ENCODE results near the gene TMEM201. TPM values are rescaled to one million over a fixed set of nuclear protein-coding genes. Genes with fewer than 3 reads are reported as not detected.

Gene TMEM201
- total RNA-seq, 1 experiment from 2014 or later, result 49.0 TPM

- H3K27me3 ChIP-seq (replicated peaks; ENCODE audit: insufficient read depth, low read depth, low read length, poor library complexity), result no peaks in the 10 kb centered on the region
- H3K27ac ChIP-seq (ENCODE audit: low read depth, low read length, poor library complexity, severe bottlenecking), result no peak overlapping the region
- DNase-seq (ENCODE audit: low spot score), result no peak
- no peaks in the 10 kb centered on the region for H3K4me1 ChIP-seq (ENCODE audit: insufficient read depth, low read length, poor library complexity, severe bottlenecking)
- H3K4me3 ChIP-seq (ENCODE audit: low read depth, low read length, poor library complexity, severe bottlenecking), result no peak overlapping the region
- no peaks in the 10 kb centered on the region for H3K9me3 ChIP-seq (ENCODE audit: low read depth, low read length, poor library complexity, severe bottlenecking)
- BruUV-seq (replicated peaks), result no TSS peak
- POLR2A ChIA-PET (ENCODE audit: low non-redundant PET), result no interaction called here
- TF ChIP-seq, protein P1, sequence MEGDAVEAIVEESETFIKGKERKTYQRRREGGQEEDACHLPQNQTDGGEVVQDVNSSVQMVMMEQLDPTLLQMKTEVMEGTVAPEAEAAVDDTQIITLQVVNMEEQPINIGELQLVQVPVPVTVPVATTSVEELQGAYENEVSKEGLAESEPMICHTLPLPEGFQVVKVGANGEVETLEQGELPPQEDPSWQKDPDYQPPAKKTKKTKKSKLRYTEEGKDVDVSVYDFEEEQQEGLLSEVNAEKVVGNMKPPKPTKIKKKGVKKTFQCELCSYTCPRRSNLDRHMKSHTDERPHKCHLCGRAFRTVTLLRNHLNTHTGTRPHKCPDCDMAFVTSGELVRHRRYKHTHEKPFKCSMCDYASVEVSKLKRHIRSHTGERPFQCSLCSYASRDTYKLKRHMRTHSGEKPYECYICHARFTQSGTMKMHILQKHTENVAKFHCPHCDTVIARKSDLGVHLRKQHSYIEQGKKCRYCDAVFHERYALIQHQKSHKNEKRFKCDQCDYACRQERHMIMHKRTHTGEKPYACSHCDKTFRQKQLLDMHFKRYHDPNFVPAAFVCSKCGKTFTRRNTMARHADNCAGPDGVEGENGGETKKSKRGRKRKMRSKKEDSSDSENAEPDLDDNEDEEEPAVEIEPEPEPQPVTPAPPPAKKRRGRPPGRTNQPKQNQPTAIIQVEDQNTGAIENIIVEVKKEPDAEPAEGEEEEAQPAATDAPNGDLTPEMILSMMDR (conservative IDR thresholded peaks at IDR 0.05; ENCODE audit: low read depth, low read length), result no peak
- TF ChIP-seq EZH2 (IDR thresholded peaks at IDR 0.05; ENCODE audit: borderline replicate concordance, low read depth, low read length, poor library complexity, severe bottlenecking), result no peak
- CTCF ChIA-PET, result no interaction called here
- intact Hi-C loops (cut with micrococcal nuclease; ENCODE audit: unreplicated experiment), result no loop called here
- H3K36me3 ChIP-seq (ENCODE audit: insufficient read depth, low read length, poor library complexity, severe bottlenecking), result peaks cover 51% of the 10 kb centered on the region
Observed at GRCh38 chr1:9603307-9603706, 14.6 kb downstream of the TMEM201 start.

- intact Hi-C loops (cut with micrococcal nuclease; ENCODE audit: unreplicated experiment), result no loop called here
- CTCF ChIA-PET, result no interaction called here
- POLR2A ChIA-PET (ENCODE audit: low non-redundant PET), result no interaction called here
- no peaks in the 10 kb centered on the region for H3K27me3 ChIP-seq (replicated peaks; ENCODE audit: insufficient read depth, low read depth, low read length, poor library complexity)
- H3K9me3 ChIP-seq (ENCODE audit: low read depth, low read length, poor library complexity, severe bottlenecking), result no peaks in the 10 kb centered on the region
- no peak overlapping the region for H3K27ac ChIP-seq (ENCODE audit: low read depth, low read length, poor library complexity, severe bottlenecking)
- H3K4me3 ChIP-seq (ENCODE audit: low read depth, low read length, poor library complexity, severe bottlenecking), result no peak overlapping the region
- H3K4me1 ChIP-seq (ENCODE audit: insufficient read depth, low read length, poor library complexity, severe bottlenecking), result no peaks in the 10 kb centered on the region
- BruUV-seq (replicated peaks), result no TSS peak
- peaks cover 54% of the 10 kb centered on the region for H3K36me3 ChIP-seq (ENCODE audit: insufficient read depth, low read length, poor library complexity, severe bottlenecking)
- TF ChIP-seq, protein P1 (conservative IDR thresholded peaks at IDR 0.05; ENCODE audit: low read depth, low read length), result no peak
- no peak for TF ChIP-seq EZH2 (IDR thresholded peaks at IDR 0.05; ENCODE audit: borderline replicate concordance, low read depth, low read length, poor library complexity, severe bottlenecking)
- DNase-seq (ENCODE audit: low spot score), result no peak
Observed at GRCh38 chr1:9603766-9604753, 15.3 kb downstream of the TMEM201 start.

DNA sequence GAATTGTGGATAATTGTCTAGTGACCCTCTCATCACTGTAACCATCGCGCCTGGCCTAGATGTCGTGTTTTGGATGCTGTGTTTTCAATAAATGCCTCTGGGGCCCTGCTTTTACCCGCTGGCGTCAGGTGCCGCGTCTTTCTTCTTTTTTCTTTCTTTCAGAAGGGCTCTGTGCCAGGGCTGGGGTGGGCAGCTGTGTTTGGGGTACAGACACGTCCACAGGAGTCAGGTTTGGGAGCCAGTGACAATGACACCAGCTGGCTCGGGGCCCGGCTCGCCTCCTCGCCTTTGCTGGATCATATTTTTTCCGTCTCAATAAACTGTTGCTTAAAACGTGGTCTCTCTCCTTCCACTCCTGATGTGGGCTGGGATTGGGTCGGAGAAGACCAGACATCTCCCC, 16.1 kb downstream of the TMEM201 start:
- ChIA-PET POLR2A (ENCODE audit: low non-redundant PET) (no interaction called here), CTCF (no interaction called here)
- DNase-seq (ENCODE audit: low spot score), result no peak
- TF ChIP-seq, protein P1 (conservative IDR thresholded peaks at IDR 0.05; ENCODE audit: low read depth, low read length), result no peak
- TF ChIP-seq EZH2 (IDR thresholded peaks at IDR 0.05; ENCODE audit: borderline replicate concordance, low read depth, low read length, poor library complexity, severe bottlenecking), result no peak
- Histone ChIP-seq H3K4me1 (ENCODE audit: insufficient read depth, low read length, poor library complexity, severe bottlenecking) (no peaks in the 10 kb centered on the region), H3K4me3 (ENCODE audit: low read depth, low read length, poor library complexity, severe bottlenecking) (no peak overlapping the region), H3K27ac (ENCODE audit: low read depth, low read length, poor library complexity, severe bottlenecking) (no peak overlapping the region), H3K27me3 (replicated peaks; ENCODE audit: insufficient read depth, low read depth, low read length, poor library complexity) (no peaks in the 10 kb centered on the region), H3K9me3 (ENCODE audit: low read depth, low read length, poor library complexity, severe bottlenecking) (no peaks in the 10 kb centered on the region), H3K36me3 (ENCODE audit: insufficient read depth, low read length, poor library complexity, severe bottlenecking) (peaks cover 59% of the 10 kb centered on the region)
- intact Hi-C loops (cut with micrococcal nuclease; ENCODE audit: unreplicated experiment), result no loop called here
- BruUV-seq (replicated peaks), result no TSS peak

All from A673 (cell line).